ENCODE results near the gene TNFAIP2. TPM values are rescaled to one million over a fixed set of nuclear protein-coding genes. Genes with fewer than 3 reads are reported as not detected.

Gene TNFAIP2
- total RNA-seq, 2 experiments from 2014 or later: not detected

- CTCF ChIA-PET (ENCODE audit: unreplicated experiment): no interaction called here
- Histone ChIP-seq H3K9me3 (ENCODE audit: low read length) (no peaks in the 10 kb centered on the region), H4K20me1 (ENCODE audit: insufficient read depth, low read length) (no peaks in the 10 kb centered on the region; the same call in 1 of the 2 replicates), H3K27ac (ENCODE audit: low read depth, low read length, poor library complexity, severe bottlenecking) (no peak overlapping the region), H3K36me3 (ENCODE audit: insufficient read depth, low read length) (no peaks in the 10 kb centered on the region), H2AFZ (ENCODE audit: low read length) (no peak overlapping the region), H3K4me1 (ENCODE audit: insufficient read depth, low read length, poor library complexity, severe bottlenecking) (peaks cover 6% of the 10 kb centered on the region), H3K4me2 (ENCODE audit: low read length) (no peak overlapping the region), H3K9me2 (ENCODE audit: insufficient read depth, low read length) (no peaks in the 10 kb centered on the region), H3K79me2 (ENCODE audit: insufficient read depth, low read depth, low read length) (no peaks in the 10 kb centered on the region), H3K4me3 (ENCODE audit: low read depth, low read length, poor library complexity, severe bottlenecking) (no peak overlapping the region)
- TF ChIP-seq CTCF (conservative IDR thresholded peaks at IDR 0.05; ENCODE audit: low read length) (no peak), EZH2phosphoT487 (IDR thresholded peaks at IDR 0.05; ENCODE audit: borderline replicate concordance, low read depth, low read length) (no peak)
- intact Hi-C loops (cut with micrococcal nuclease; ENCODE audit: unreplicated experiment): no loop called here
- no peak for DNase-seq (ENCODE audit: low spot score)
- BruUV-seq (replicated peaks): no TSS peak
- POLR2A ChIA-PET: no interaction called here
Observed at GRCh38 chr14:103133210-103134140, 10.2 kb downstream of the TNFAIP2 start.

GRCh38 chr14:103134405-103134804, 11.1 kb downstream of the TNFAIP2 start:
- Histone ChIP-seq H4K20me1 (ENCODE audit: insufficient read depth, low read length) (no peaks in the 10 kb centered on the region; the same call in 1 of the 2 replicates), H3K4me1 (ENCODE audit: insufficient read depth, low read length, poor library complexity, severe bottlenecking) (peaks cover 6% of the 10 kb centered on the region), H3K36me3 (ENCODE audit: insufficient read depth, low read length) (no peaks in the 10 kb centered on the region), H3K4me3 (ENCODE audit: low read depth, low read length, poor library complexity, severe bottlenecking) (no peak overlapping the region), H2AFZ (ENCODE audit: low read length) (no peak overlapping the region), H3K9me2 (ENCODE audit: insufficient read depth, low read length) (no peaks in the 10 kb centered on the region), H3K79me2 (ENCODE audit: insufficient read depth, low read depth, low read length) (no peaks in the 10 kb centered on the region), H3K27ac (ENCODE audit: low read depth, low read length, poor library complexity, severe bottlenecking) (no peak overlapping the region), H3K4me2 (ENCODE audit: low read length) (no peak overlapping the region), H3K9me3 (ENCODE audit: low read length) (no peaks in the 10 kb centered on the region)
- POLR2A ChIA-PET: no interaction called here
- intact Hi-C loops (cut with micrococcal nuclease; ENCODE audit: unreplicated experiment): no loop called here
- CTCF ChIA-PET (ENCODE audit: unreplicated experiment): no interaction called here
- no TSS peak for BruUV-seq (replicated peaks)
- no peak for DNase-seq (ENCODE audit: low spot score)
- no peak for TF ChIP-seq CTCF (conservative IDR thresholded peaks at IDR 0.05; ENCODE audit: low read length)
- TF ChIP-seq EZH2phosphoT487 (IDR thresholded peaks at IDR 0.05; ENCODE audit: borderline replicate concordance, low read depth, low read length): no peak

GRCh38 chr14:103134919-103135318, 11.7 kb downstream of the TNFAIP2 start:
- Histone ChIP-seq H4K20me1 (ENCODE audit: insufficient read depth, low read length) (no peaks in the 10 kb centered on the region; the same call in 1 of the 2 replicates), H2AFZ (ENCODE audit: low read length) (no peak overlapping the region), H3K27ac (ENCODE audit: low read depth, low read length, poor library complexity, severe bottlenecking) (no peak overlapping the region), H3K4me2 (ENCODE audit: low read length) (no peak overlapping the region), H3K9me3 (ENCODE audit: low read length) (no peaks in the 10 kb centered on the region), H3K79me2 (ENCODE audit: insufficient read depth, low read depth, low read length) (no peaks in the 10 kb centered on the region), H3K36me3 (ENCODE audit: insufficient read depth, low read length) (no peaks in the 10 kb centered on the region), H3K4me1 (ENCODE audit: insufficient read depth, low read length, poor library complexity, severe bottlenecking) (peaks cover 11% of the 10 kb centered on the region), H3K4me3 (ENCODE audit: low read depth, low read length, poor library complexity, severe bottlenecking) (no peak overlapping the region), H3K9me2 (ENCODE audit: insufficient read depth, low read length) (no peaks in the 10 kb centered on the region)
- TF ChIP-seq EZH2phosphoT487 (IDR thresholded peaks at IDR 0.05; ENCODE audit: borderline replicate concordance, low read depth, low read length) (no peak), CTCF (conservative IDR thresholded peaks at IDR 0.05; ENCODE audit: low read length) (no peak)
- DNase-seq (ENCODE audit: low spot score): no peak
- POLR2A ChIA-PET: no interaction called here
- no TSS peak for BruUV-seq (replicated peaks)
- intact Hi-C loops (cut with micrococcal nuclease; ENCODE audit: unreplicated experiment): no loop called here
- CTCF ChIA-PET (ENCODE audit: unreplicated experiment): no interaction called here
